DMS153 treated with DMSO at 0.1 percent for 48 hours (cell line): ENCODE data around the gene MT3.
"Not testable (repeated sequence)": the region's sequence is repeated elsewhere in the genome, so short reads cannot be mapped to it uniquely, and the experiment has no call there.

Experiments
- DNase-seq: peaks from one replicate; lab custom pipeline; 2025; ENCODE audit not compliant: unreplicated experiment; lab: John Stamatoyannopoulos, UW

The MT3 gene

DNA sequence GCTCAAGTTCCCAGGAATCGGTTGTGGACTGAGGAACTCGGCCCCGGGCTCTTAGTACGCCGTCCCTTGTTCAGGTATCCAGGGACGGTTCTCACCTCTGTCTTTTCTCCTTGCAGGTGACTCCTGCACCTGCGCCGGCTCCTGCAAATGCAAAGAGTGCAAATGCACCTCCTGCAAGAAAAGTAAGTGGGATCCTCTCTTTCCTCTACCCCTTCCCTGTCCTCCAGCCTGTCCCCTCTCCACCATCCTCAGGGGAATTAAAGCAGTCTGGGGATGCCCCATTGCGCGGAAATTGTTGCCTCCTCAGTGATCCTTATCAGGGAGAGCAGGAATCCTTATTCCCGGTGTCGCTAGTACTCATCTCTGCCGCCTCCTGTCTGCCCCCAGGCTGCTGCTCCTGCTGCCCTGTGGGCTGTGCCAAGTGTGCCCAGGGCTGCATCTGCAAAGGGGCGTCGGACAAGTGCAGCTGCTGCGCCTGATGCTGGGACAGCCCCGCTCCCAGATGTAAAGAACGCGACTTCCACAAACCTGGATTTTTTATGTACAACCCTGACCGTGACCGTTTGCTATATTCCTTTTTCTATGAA, 19.6 kb downstream of the MT3 start:
- DNase-seq = no peak

- no peak for DNase-seq
These were observed 20.2 kb downstream of the MT3 start for GRCh38 chr16:56609463-56609921.

- peak; percentile 24 for DNase-seq
These were observed 20.8 kb downstream of the MT3 start for GRCh38 chr16:56610017-56610608.

DNA sequence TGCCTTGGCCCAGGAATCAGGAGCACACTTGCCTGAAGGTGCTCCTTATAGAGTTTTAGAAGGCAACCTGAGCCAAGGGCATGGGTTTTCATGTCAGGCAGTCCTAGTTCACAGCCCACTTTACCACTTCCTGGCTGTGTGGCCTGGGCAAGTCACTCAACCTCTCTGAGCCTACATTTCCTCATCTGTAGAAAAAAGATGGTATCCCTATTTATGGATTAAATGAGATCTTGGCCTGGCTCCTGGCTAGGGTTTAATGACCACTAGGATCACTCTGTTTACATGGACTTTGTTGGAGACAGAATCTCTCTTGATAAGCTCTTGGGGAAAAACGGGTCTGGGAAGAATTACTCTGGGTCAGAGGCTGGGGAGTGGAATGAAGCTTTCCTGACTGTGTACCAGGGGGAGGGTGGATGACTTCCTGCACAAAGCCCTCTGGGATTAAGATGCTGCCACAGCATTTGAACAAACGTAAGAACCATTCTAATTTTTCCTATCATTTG, 21.3 kb downstream of the MT3 start:
- DNase-seq = no peak

DNA sequence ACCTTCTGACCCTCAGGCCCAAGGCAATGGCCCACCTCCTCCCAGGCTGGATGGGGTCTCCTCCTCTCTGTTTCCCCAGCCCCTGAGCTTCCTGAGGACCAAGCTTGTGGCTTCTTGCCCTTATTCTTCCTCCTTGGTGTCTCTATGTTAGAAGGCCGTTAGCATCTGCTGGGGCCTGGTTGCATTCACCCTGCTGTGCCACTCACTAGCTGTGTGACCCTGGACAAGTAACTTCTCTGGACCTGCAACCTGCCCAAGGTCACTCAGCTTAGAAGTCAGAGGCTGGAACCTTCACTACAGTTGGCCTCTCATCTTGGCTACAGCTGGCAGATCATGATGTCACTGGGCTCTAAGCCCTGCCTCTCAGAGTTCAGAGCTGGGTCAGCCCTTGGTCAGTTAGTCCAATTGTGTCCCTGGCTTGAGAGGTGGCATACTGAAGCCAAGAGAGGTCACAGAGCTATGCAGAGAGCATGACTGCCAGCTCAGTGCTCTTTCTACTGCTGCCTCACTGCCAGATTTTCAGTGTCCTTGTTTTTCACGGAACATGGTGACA, 22.0 kb downstream of the MT3 start:
- DNase-seq = no peak

DNA sequence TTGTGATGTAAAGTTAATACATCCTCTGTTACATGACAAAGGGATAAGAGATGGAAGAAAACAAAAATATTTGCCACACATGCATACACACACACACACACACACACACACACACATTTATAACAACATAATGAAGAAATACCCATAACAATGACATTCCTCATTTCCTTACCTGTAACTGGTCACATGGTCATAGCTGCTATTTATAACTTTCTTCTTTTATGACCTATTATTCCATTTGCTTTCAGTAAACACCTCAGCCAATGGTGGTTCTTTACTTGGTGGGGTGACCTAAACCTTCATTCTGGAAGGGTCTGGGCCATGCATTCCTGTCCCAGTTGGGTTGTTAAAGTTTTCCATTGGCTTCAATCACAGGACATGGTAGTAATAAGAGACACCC, 24.4 kb downstream of the MT3 start:
- DNase-seq = no peak

DNA sequence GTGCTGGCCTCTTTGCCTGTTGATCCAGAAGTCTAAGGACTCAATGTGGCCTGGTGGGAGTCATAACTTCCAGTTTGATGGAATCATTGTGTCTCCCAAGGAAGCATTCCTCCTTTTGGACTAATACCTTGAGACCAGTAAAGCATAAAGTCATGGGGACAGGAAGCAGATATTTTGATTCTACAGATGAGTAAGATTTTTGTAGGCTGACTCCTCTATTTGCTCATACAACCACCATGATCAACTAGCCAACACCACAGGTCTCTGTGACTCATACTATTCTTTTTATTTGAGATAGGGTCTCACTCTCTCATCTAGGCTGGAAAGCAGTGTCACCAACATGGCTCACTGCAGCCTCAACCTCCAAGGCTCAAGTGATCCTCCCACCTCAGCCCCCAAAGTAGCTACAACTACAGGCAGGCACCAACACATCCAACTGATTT, 25.2 kb downstream of the MT3 start:
- DNase-seq = no peak

DNA sequence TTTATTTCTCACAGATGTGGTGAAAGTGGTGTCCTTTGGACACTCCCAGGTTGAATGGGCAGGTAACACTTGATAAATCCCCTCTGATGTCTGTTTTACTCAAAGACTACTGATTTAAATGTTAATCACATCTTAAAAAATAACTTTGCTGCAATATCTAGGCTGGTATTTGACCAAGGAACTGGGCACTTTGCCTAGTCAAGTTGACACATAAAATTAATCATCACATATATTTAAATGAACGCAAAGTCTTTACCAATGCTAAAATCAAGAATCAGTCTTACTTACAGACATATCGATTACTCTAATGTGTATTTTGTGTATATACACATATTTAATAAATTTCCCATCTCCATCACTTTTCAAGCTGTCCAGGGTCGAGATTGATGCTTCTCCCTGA, 26.0 kb downstream of the MT3 start:
- DNase-seq = no peak

- DNase-seq = no peak
These were observed 27.4 kb downstream of the MT3 start for GRCh38 chr16:56616608-56617211.

DNA sequence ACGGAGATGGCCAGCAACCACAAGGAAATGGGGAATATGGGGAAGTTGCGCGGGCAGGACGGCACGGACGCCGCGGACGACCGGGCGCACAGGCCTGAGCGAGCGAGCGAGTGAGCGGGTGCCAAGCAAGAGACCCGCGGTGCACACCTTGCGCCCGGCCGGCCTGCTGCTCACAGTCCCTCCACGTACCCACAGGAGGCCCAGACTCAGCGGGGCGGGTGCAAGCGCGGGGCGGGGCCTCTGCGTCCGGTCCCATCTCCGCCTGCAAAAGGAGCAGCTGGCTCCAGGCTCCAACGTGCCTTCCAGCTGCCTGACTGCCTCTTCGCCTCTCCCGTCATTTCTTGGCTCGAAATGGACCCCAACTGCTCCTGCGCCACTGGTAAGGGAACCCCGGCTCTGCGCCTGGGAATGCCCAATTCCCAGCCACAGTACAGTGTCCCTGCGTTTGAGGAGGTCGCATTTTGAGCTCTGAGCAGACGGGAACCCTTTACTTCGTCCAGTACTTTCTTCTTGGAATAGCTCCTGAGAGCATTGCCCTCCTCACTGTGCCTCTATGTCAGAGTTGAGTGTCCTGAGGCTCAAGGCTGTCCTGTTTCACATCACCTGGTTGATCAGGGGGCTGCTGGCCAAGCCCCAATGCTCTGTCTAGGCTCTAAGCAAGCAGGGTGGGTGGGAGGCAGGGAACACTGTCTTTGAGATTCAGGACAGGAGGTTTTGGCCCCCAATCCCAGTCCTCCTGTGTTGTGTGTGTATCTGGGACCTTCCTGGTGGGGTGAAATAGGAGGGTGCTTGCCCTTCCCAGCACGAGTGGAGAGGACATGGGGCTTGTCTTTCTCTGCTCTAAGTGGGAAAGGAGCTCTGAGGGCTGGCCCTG, 28.1 kb downstream of the MT3 start:
- peak; percentile 33 for DNase-seq

- DNase-seq = no peak
These were observed 28.8 kb downstream of the MT3 start for GRCh38 chr16:56618138-56618537.

- DNase-seq = no peak
These were observed 31.1 kb downstream of the MT3 start for GRCh38 chr16:56620339-56620897.

DNA sequence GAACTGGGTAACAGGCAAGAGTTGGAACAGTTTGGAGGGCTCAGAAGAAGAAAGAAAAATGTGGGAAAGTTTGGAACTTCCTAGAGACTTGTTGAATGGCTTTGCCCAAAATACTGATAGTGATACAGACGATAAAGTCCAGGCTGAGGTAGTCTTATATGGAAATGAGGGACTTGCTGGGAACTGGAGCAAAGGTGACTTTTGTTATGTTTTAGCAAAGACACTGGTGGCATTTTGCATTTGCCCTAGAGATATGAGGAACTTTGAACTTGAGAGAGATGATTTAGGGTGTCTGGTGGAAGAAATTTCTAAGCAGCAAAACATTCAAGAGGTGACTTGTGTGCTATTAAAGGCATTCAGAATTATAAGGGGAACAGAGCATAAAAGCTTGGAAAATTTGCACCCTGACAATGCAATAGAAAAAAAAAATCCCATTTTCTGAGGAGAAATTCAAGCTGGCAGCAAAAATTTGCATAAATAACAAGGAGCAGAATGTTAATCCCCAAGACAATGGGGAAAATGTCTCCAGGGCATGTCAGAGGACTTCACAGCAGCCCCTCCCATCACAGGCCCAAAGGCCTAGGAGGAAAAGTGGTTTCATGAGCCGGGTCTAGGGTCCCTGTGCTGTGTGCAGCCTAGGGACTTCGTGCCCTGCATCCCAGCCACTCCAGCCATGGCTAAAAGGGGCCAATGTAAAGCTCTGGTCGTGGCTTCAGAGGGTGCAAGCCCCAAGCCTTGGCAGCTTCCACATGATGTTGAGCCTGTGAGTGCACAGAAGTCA, 32.5 kb downstream of the MT3 start:
- DNase-seq = not testable (repeated sequence)

- not testable (repeated sequence) for DNase-seq
These were observed 33.9 kb downstream of the MT3 start for GRCh38 chr16:56623184-56623583.

DNA sequence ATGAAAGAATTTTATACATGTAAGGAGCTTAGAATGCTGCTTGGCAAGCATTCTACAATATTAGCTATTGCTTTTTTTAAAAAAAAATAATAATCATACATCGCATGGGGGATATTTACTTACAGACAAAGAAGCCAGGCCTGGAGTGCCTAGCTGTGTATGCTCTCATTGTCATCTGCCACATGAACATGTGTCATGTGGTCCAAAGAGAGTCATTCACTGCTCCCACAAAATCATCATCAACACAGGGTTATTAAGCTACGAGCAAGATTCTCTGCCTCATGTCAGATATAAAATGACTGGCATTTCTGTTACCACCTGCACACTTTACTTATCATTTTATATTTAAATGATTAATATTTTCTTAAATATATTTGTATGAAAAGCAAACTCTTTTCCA, 34.3 kb downstream of the MT3 start:
- DNase-seq = no peak

DNA sequence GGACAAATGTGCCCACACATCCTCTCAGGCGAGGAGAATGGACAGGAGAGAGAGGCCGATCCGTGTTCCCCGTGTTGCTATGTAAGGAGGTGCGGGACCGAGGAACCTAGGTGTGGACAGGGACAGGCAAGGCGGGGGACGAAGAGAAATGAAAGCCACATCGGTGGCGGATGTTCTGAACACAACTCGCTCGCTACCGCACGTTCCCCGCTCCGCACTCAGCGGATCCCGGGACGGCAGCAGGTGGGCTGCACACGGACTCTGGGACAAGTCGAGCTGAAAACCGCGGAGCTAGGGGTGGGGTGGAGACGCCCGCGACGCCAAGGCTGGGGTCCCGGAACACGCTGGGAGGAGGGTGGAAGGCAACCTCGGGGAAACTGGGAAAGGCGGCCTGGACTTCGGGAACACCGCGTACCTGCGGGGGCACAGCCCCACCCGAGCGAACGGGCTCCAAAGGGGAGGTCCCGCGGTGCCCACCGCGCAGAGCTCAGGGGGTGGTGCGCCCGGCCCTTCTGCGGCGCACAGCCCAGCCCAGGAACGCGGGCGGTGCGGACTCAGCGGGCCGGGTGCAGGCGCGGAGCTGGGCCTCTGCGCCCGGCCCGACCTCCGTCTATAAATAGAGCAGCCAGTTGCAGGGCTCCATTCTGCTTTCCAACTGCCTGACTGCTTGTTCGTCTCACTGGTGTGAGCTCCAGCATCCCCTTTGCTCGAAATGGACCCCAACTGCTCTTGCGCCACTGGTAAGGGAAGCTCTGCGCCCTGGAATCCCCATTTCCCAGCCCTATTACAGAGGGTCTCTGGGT, 36.0 kb downstream of the MT3 start, which contains the start of gene MT1E:
Gene MT1E, plus strand, starts transcription at position 642 of the 803 bp plus-strand sequence. Its CDS starts 71 bp downstream, at position 713.
- peak; percentile 45 for DNase-seq

DNA sequence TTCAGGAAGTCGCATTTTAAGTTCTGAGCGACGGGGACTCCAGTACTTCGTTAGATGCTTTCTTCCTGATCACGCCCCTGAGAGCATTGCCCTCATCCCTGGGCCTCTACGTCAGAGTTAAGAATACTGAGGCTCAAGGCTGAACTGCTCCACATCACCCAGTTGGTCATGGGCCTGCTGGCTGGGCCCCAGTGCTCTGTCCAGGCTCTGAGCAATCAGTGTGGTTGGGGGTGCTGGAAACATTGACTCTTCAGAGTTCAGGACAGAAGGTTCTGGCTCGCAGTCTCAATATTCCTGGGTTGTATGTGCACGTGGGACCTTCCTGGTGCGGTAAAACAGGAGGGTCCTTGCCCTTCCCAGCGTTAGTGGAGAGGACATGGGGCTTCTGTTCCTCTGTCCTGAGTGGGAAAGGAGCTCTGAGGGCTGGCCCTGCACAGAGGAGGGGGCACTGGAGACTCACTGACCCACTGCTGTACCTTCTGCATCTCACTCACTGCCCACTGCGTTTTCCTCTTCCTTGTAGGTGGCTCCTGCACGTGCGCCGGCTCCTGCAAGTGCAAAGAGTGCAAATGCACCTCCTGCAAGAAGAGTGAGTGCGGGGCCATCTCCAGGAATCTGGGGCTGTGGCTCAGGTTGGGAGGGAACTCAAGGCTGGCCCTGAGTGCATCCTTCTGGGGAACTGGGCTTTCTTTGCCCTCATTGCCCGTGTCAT, 36.8 kb downstream of the MT3 start:
- DNase-seq = no peak

DNA sequence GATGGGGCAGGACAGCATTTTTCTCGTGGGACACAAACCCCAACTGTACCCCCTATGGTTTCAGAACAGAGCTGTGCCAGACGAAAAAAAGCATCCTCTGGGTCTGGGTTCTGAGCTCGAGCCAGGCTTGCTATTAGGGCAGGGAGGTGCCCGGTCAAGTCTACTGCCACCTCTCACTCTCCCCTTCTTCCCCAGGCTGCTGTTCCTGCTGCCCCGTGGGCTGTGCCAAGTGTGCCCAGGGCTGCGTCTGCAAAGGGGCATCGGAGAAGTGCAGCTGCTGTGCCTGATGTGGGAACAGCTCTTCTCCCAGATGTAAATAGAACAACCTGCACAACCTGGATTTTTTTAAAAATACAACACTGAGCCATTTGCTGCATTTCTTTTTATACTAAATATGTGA, 37.4 kb downstream of the MT3 start:
- no peak for DNase-seq
